ENCODE data around the gene TCFL5.

DNA sequence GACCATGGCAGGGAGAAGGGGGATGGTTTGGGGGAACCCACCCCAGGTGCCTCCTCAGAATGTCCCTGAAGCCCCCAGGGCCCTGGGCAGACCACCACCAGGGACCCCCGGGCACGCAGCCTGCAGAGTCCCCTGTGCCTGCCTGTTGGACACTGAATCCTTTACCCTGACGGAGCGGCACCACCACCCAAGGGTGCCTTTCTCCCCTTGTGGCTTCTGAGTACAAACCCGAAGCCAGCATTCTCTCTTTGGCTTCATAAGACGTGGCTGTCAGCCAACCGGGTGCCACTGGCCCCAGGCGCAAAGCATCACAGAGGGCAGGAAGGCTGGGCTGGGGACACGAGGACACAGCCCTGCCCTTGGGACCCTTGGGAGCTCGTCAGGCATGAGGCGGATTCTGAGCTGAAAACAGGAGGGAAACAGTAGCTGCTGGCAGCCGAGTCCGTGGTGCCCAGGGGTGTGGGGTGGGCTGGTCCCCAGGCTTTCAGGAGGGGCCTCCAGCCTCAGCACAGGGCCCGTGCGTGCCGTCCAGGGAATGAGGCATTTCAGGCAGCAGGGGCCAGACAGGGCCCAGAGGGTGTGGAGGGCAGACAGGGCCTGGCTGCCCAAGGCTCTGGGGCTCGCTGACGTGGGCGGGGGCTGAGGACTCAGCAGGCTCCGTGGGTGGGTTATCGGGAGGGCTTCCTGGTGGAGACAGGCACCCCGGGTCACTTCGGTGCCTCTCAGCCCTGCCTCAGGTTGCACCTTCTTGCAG is 41.2 kb downstream of the TCFL5 start:
- TF ChIP-seq, protein P1, sequence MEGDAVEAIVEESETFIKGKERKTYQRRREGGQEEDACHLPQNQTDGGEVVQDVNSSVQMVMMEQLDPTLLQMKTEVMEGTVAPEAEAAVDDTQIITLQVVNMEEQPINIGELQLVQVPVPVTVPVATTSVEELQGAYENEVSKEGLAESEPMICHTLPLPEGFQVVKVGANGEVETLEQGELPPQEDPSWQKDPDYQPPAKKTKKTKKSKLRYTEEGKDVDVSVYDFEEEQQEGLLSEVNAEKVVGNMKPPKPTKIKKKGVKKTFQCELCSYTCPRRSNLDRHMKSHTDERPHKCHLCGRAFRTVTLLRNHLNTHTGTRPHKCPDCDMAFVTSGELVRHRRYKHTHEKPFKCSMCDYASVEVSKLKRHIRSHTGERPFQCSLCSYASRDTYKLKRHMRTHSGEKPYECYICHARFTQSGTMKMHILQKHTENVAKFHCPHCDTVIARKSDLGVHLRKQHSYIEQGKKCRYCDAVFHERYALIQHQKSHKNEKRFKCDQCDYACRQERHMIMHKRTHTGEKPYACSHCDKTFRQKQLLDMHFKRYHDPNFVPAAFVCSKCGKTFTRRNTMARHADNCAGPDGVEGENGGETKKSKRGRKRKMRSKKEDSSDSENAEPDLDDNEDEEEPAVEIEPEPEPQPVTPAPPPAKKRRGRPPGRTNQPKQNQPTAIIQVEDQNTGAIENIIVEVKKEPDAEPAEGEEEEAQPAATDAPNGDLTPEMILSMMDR (IDR thresholded peaks at IDR 0.05; ENCODE audit: low read length) = no peak
- no peak for TF ChIP-seq EZH2phosphoT487 (IDR thresholded peaks at IDR 0.05; ENCODE audit: low read length)
